Suppressor macrophage treated with lipopolysaccharide for 1 hour (primary cell): ENCODE data around the gene CTSF.

Experiments used
- DNase-seq, 3 donors: peaks; one replicate each; pipeline ENCODE4 v3.0.0-alpha.2; 2020 to 2022

The CTSF gene

GRCh38 chr11:66530927-66531709, 37.3 kb downstream of the CTSF start:
- DNase-seq: no peak

DNA sequence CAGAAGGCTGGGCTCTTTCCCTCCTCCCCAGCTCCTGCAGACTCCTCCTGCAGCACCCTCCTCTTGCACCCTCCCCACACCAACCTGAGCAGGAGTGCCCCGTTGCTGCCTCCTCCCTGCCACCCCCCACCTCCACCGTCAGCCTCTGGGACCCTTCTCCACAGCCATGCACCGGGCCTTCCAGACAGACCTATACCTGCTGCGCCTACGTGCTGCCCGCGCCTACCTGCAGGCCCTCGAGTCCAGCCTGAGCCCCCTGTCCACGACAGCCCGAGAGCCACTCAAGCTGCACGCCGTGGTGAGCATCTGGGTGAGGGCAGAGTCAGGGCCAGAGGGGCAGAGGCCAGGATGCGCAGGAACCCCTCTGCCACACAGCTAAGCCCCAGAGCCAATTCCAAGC, 38.8 kb downstream of the CTSF start:
- no peak for DNase-seq

- DNase-seq: no peak
Measured at GRCh38 chr11:66529069-66529468, 39.3 kb downstream of the CTSF start.

GRCh38 chr11:66524304-66525040, 43.9 kb downstream of the CTSF start:
- DNase-seq: no peak

DNA sequence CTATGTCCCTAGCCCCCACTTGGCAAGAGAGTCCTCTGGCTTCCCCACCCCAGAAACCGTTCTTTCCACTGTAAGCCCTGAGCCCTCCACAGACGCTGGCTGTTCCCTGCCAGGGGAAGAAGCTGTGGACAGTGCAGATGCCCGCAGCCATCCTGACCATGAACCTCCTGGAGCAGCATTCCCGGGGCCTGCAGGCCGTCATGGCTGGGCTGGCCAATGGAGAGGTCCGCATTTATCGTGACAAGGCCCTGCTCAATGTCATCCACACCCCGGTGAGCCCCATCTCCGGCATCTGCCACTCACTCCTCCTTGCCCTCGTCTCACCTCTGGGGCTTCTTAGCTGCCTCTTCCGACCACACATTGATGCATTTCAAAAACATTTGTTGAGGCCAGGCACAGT, 44.8 kb downstream of the CTSF start:
- no peak for DNase-seq
